ENCODE results near the gene FRMD4A. TPM values are rescaled to one million over a fixed set of nuclear protein-coding genes. Genes with fewer than 3 reads are reported as not detected.

The FRMD4A gene
- total and polyA plus RNA-seq, 10 of the 15 experiments (the other 5 are each of a cell fraction or from before 2014, with no cell fraction given) = 17.8 to 75.2 (median 39.1) TPM

- POLR2A ChIA-PET = interaction anchor here (0.5 kb wide), 1 partner anchor 38 kb away, joined by 3 read pairs; no protein-coding TSS in a partner anchor
- ATAC-seq (peak; percentile 70), FAIRE-seq (no peak), DNase-seq (ENCODE audit: low read depth, low spot score) (no peak)
- in situ Hi-C loops (cut with MboI) (no loop called here), intact Hi-C loops (cut with micrococcal nuclease; ENCODE audit: unreplicated experiment) (no loop called here)
- Histone ChIP-seq H3K27me3 (replicated peaks in 1 of 2; ENCODE audit: control insufficient read depth in 2 of 2, insufficient read depth in 2 of 2, low read length in 1 of 2) (no peaks in the 10 kb centered on the region), H3K27ac (ENCODE audit: control insufficient read depth, insufficient read depth) (no peak overlapping the region; the same call in 1 of the 2 replicates), H3K36me3 (ENCODE audit: control insufficient read depth in 2 of 2, insufficient read depth in 2 of 2, low read length in 1 of 2) (peaks cover 26 to 63% of the 10 kb centered on the region in 2 experiments), H3K9ac (ENCODE audit: control insufficient read depth, insufficient read depth, low read length) (no peak overlapping the region), H3K4me3 (no peak overlapping the region), H4K20me1 (ENCODE audit: control insufficient read depth, insufficient read depth) (no peaks in the 10 kb centered on the region), H3K4me2 (ENCODE audit: control insufficient read depth, insufficient read depth) (no peak overlapping the region), H2AFZ (ENCODE audit: control insufficient read depth, low read depth, low read length) (no peak overlapping the region), H3K79me2 (ENCODE audit: control insufficient read depth, insufficient read depth, low read length) (no peaks in the 10 kb centered on the region), H3K4me1 (ENCODE audit: control insufficient read depth, insufficient read depth, low read length) (no peaks in the 10 kb centered on the region), H3K9me3 (replicated peaks; ENCODE audit: control insufficient read depth, insufficient read depth, low read length) (no peaks in the 10 kb centered on the region)
- CTCF ChIA-PET = no interaction called here
- SMC1A ChIA-PET (ENCODE audit: uncharacterized antibody, unreplicated experiment) = interaction anchor here (1.2 to 2.0 kb wide), 2 partner anchors 104 to 127 kb away, joined by 4 read pairs; no protein-coding TSS in a partner anchor
- no TSS peak for BruUV-seq (replicated peaks)
- RAD21 ChIA-PET (ENCODE audit: unreplicated experiment) = interaction anchor here (1.2 to 1.4 kb wide), 2 partner anchors 14 to 126 kb away, joined by 3 read pairs; no protein-coding TSS in a partner anchor
- WGBS (ENCODE audit: insufficient coverage, insufficient replicate concordance, low lambda C conversion rate, missing lambda C conversion rate) = 68% methylated on average over 5 of the region's 5 CpGs
- TF ChIP-seq ASH2L (IDR thresholded peaks at IDR 0.05; ENCODE audit: borderline replicate concordance, low read depth) (no peak), ZNF592 (IDR thresholded peaks at IDR 0.05) (no peak), ATF3 (IDR thresholded peaks at IDR 0.05; ENCODE audit: borderline replicate concordance, extremely low read depth, low read depth, low read length) (no peak), POLR2AphosphoS2 (IDR thresholded peaks at IDR 0.05; ENCODE audit: low read depth, low read length) (no peak), NR2C2 (IDR thresholded peaks at IDR 0.05; ENCODE audit: borderline replicate concordance, control insufficient read depth, insufficient read length, low read depth) (no peak), SRF (IDR thresholded peaks at IDR 0.05; ENCODE audit: low read depth in 2 of 2, low read length in 2 of 2) (no peak), E4F1 (IDR thresholded peaks at IDR 0.05; ENCODE audit: borderline replicate concordance, partially characterized antibody) (no peak), NBN (IDR thresholded peaks at IDR 0.05) (no peak), CUX1 (IDR thresholded peaks at IDR 0.05; ENCODE audit: insufficient replicate concordance, low read depth, low read length) (no peak), HDAC6 (IDR thresholded peaks at IDR 0.05; ENCODE audit: unreplicated experiment) (no peak)
Measured at GRCh38 chr10:13649844-13650520, 680.7 kb downstream of the FRMD4A start.

All from GM12878 (cell line).